ENCODE measurements around the gene LRP1. TPM values are rescaled to one million over a fixed set of nuclear protein-coding genes. Genes with fewer than 3 reads are reported as not detected.

The LRP1 gene
- total RNA-seq, 3 donors from 2014 or later (not counting 1 experiment from before 2014, with no cell fraction given) = 6.7 to 13.1 (median 9.5) TPM

DNA sequence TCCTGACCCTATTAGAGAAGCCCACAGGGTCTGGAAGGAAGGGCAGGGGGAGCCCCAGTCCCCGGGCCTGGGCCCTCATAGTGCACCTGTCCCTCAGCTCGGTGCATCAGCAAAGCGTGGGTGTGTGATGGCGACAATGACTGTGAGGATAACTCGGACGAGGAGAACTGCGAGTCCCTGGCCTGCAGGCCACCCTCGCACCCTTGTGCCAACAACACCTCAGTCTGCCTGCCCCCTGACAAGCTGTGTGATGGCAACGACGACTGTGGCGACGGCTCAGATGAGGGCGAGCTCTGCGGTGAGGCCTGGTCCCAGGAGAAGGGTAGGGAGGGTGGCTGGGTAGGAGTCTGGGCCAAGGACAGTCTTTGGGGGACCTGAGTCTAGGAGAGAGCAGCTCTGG, 45.4 kb downstream of the LRP1 start:
- Histone ChIP-seq H3K4me3 (ENCODE audit: low read length) (no peak overlapping the region), H3K27me3 (ENCODE audit: control insufficient read depth, insufficient read depth, low read length) (no peaks in the 10 kb centered on the region), H3K4me1 (ENCODE audit: control insufficient read depth, insufficient read depth, low read length) (no peaks in the 10 kb centered on the region), H3K36me3 (ENCODE audit: control insufficient read depth, insufficient read depth, low read length) (no peaks in the 10 kb centered on the region), H3K9me3 (ENCODE audit: control insufficient read depth, insufficient read depth, low read length) (no peaks in the 10 kb centered on the region), H3K27ac (ENCODE audit: low read length) (no peak overlapping the region)
- Mint-ChIP-seq H3K27ac (no peak overlapping the region), H3K4me3 (no peak overlapping the region), H3K9me3 (no peaks in the 10 kb centered on the region), H3K36me3 (no peaks in the 10 kb centered on the region), H3K4me1 (peaks cover 0 to 5% of the 10 kb centered on the region in 2 donors), H3K27me3 (ENCODE audit: low read depth in 2 of 2) (no peaks in the 10 kb centered on the region)
- intact Hi-C loops (cut with micrococcal nuclease) = no loop called here
- no peak for TF ChIP-seq CTCF (IDR thresholded peaks at IDR 0.05)
- no peak for DNase-seq
- ATAC-seq = no peak
- 89% methylated on average over 14 of the region's 14 CpGs for WGBS (ENCODE audit: insufficient coverage)

DNA sequence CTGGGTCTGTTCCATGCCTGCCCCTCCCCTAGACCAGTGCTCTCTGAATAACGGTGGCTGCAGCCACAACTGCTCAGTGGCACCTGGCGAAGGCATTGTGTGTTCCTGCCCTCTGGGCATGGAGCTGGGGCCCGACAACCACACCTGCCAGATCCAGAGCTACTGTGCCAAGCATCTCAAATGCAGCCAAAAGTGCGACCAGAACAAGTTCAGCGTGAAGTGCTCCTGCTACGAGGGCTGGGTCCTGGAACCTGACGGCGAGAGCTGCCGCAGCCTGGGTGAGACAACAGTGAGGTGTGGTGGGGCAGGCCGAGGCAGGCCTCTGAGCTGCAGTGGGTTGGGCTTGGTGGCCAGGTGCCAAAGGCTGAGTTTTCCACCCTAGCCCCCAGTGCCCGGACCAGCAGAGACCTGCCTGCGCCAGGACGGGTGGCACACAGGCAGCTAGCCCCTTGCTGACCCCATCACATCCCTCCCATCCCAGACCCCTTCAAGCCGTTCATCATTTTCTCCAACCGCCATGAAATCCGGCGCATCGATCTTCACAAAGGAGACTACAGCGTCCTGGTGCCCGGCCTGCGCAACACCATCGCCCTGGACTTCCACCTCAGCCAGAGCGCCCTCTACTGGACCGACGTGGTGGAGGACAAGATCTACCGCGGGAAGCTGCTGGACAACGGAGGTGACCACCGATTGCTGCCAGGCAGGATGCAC, 47.3 kb downstream of the LRP1 start:
- intact Hi-C loops (cut with micrococcal nuclease) = no loop called here
- no peaks in the 10 kb centered on the region for H3K4me1 ChIP-seq (ENCODE audit: control insufficient read depth, insufficient read depth, low read length)
- H3K4me3 ChIP-seq (ENCODE audit: low read length) = no peak overlapping the region
- ATAC-seq (peak in 2 of 3 donors; percentile 44 to 57), DNase-seq (peak; percentile 35 to 59)
- no peak overlapping the region for H3K27ac Mint-ChIP-seq
- no peak overlapping the region for H3K4me3 Mint-ChIP-seq
- no peaks in the 10 kb centered on the region for H3K27me3 Mint-ChIP-seq (ENCODE audit: low read depth in 2 of 2)
- TF ChIP-seq CTCF (IDR thresholded peaks at IDR 0.05) = peak; percentile 32
- no peaks in the 10 kb centered on the region for H3K36me3 ChIP-seq (ENCODE audit: control insufficient read depth, insufficient read depth, low read length)
- H3K27ac ChIP-seq (ENCODE audit: low read length) = no peak overlapping the region
- H3K9me3 Mint-ChIP-seq = no peaks in the 10 kb centered on the region
- 78% methylated on average over 29 of the region's 29 CpGs for WGBS (ENCODE audit: insufficient coverage)
- no peaks in the 10 kb centered on the region for H3K36me3 Mint-ChIP-seq
- H3K27me3 ChIP-seq (ENCODE audit: control insufficient read depth, insufficient read depth, low read length) = no peaks in the 10 kb centered on the region
- H3K4me1 Mint-ChIP-seq = peaks cover 0 to 5% of the 10 kb centered on the region in 2 donors
- H3K9me3 ChIP-seq (ENCODE audit: control insufficient read depth, insufficient read depth, low read length) = no peaks in the 10 kb centered on the region

DNA sequence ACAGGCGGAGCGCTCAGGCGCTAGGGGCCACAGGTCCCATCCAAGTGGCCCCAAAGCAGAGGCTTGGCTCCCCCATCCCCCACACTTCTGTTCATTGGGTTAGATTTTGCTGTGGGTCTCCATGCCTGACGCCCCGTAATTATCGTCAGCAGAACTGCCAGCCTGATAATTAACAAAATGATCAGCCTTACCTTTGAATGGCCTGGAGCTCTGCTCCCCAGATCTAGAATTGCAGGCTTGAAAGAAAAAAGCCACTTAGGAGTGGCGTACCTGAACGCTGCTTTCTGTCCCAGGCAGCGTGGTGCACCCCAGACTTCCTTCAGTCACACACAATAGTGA, 47.8 kb downstream of the LRP1 start:
- TF ChIP-seq CTCF (IDR thresholded peaks at IDR 0.05) = no peak
- H3K27me3 ChIP-seq (ENCODE audit: control insufficient read depth, insufficient read depth, low read length) = no peaks in the 10 kb centered on the region
- intact Hi-C loops (cut with micrococcal nuclease) = no loop called here

GRCh38 chr12:57176846-57177245, 48.6 kb downstream of the LRP1 start:
- ATAC-seq (no peak), DNase-seq (no peak)
- Mint-ChIP-seq H3K36me3 (no peaks in the 10 kb centered on the region), H3K4me1 (peaks cover 0 to 5% of the 10 kb centered on the region in 2 donors), H3K9me3 (no peaks in the 10 kb centered on the region), H3K27ac (no peak overlapping the region), H3K27me3 (ENCODE audit: low read depth in 2 of 2) (no peaks in the 10 kb centered on the region), H3K4me3 (no peak overlapping the region)
- no peak for TF ChIP-seq CTCF (IDR thresholded peaks at IDR 0.05)
- Histone ChIP-seq H3K9me3 (ENCODE audit: control insufficient read depth, insufficient read depth, low read length) (no peaks in the 10 kb centered on the region), H3K4me3 (ENCODE audit: low read length) (no peak overlapping the region), H3K27me3 (ENCODE audit: control insufficient read depth, insufficient read depth, low read length) (no peaks in the 10 kb centered on the region), H3K4me1 (ENCODE audit: control insufficient read depth, insufficient read depth, low read length) (no peaks in the 10 kb centered on the region), H3K36me3 (ENCODE audit: control insufficient read depth, insufficient read depth, low read length) (no peaks in the 10 kb centered on the region), H3K27ac (ENCODE audit: low read length) (no peak overlapping the region)
- 90% methylated on average over 9 of the region's 9 CpGs for WGBS (ENCODE audit: insufficient coverage)
- intact Hi-C loops (cut with micrococcal nuclease) = no loop called here

More for the DNA sequence above, 47.8 kb downstream of the LRP1 start:
- H3K9me3 Mint-ChIP-seq = no peaks in the 10 kb centered on the region
- H3K27ac ChIP-seq (ENCODE audit: low read length) = no peak overlapping the region
- no peaks in the 10 kb centered on the region for H3K27me3 Mint-ChIP-seq (ENCODE audit: low read depth in 2 of 2)
- ATAC-seq (no peak), DNase-seq (no peak)
- no peak overlapping the region for H3K27ac Mint-ChIP-seq
- peaks cover 0 to 5% of the 10 kb centered on the region in 2 donors for H3K4me1 Mint-ChIP-seq
- no peaks in the 10 kb centered on the region for H3K36me3 ChIP-seq (ENCODE audit: control insufficient read depth, insufficient read depth, low read length)
- H3K4me3 Mint-ChIP-seq = no peak overlapping the region
- H3K9me3 ChIP-seq (ENCODE audit: control insufficient read depth, insufficient read depth, low read length) = no peaks in the 10 kb centered on the region
- no peak overlapping the region for H3K4me3 ChIP-seq (ENCODE audit: low read length)
- H3K4me1 ChIP-seq (ENCODE audit: control insufficient read depth, insufficient read depth, low read length) = no peaks in the 10 kb centered on the region
- H3K36me3 Mint-ChIP-seq = no peaks in the 10 kb centered on the region
- WGBS (ENCODE audit: insufficient coverage) = 96% methylated on average over 9 of the region's 9 CpGs
